Endothelial cell of umbilical vein (primary cell): ENCODE results near the gene PRKAA1. TPM values are rescaled to one million over a fixed set of nuclear protein-coding genes. Genes with fewer than 3 reads are reported as not detected.
"Not testable (repeated sequence)": the region's sequence is repeated elsewhere in the genome, so short reads cannot be mapped to it uniquely, and the experiment has no call there.

Experiments
- BruUV-seq: library from RNA; stranded (reverse); fragments of 400-500 nt; replicated peaks from 2 replicates; lab custom pipeline; 2021; lab: Mats Ljungman, UMichigan
- CTCF ChIA-PET: fragments of 300-600, 350-600 bp; sonication (Branson Sonifier 250); formaldehyde crosslinking; loops from one replicate; lab custom pipeline; 2021; ENCODE audit warnings: antibody characterized with exemption, inconsistent platforms; lab: Charles Lee
- POLR2A ChIA-PET: fragments of 300-600, 350-600 bp; sonication (Branson Sonifier 250); formaldehyde crosslinking; loops from one replicate; lab custom pipeline; 2021; ENCODE audit warnings: antibody characterized with exemption, inconsistent platforms; lab: Charles Lee
- DNase-seq: peaks from one replicate; pipeline ENCODE4 v3.0.0-alpha.2; 2011; ENCODE audit warnings: low read depth, low spot score
- FAIRE-seq: peaks from 2 replicates; lab custom pipeline; 2011; peaks lifted over from hg19 to GRCh38; lab: Jason Lieb, UNC
- H2AFZ ChIP-seq: 2 replicates; pipeline ENCODE4 v1.6.0; 2012; ENCODE audit warnings: low read depth, low read length, control low read depth, inconsistent platforms
- H3K27ac ChIP-seq: 2 replicates; pipeline ENCODE4 v1.5.1; 2011; ENCODE audit warnings: low read depth, mild to moderate bottlenecking, control low read depth, low read length, moderate library complexity; ENCODE audit not compliant: insufficient read depth
- H3K27me3 ChIP-seq, 2 experiments: 2 replicates each; pipeline versions ENCODE4 v1.6.0 to v1.6.1; 2011; ENCODE audit warnings: low read length in 2 of 2, mixed read lengths in 1 of 2; ENCODE audit not compliant: control insufficient read depth in 2 of 2, insufficient read depth in 2 of 2
- H3K36me3 ChIP-seq, 2 experiments: 2 replicates in 1 of 2; 3 replicates in 1 of 2; pipeline ENCODE4 v1.5.1; 2011; ENCODE audit warnings: low read length in 2 of 2, mild to moderate bottlenecking in 1 of 2, moderate library complexity in 1 of 2; ENCODE audit not compliant: control insufficient read depth in 2 of 2, insufficient read depth in 2 of 2; ENCODE audit errors: extremely low read depth in 1 of 2
- H3K4me1 ChIP-seq: 3 replicates; pipeline ENCODE4 v1.5.1; 2011; ENCODE audit warnings: mild to moderate bottlenecking, low read length; ENCODE audit not compliant: control insufficient read depth, insufficient read depth; ENCODE audit errors: extremely low read depth
- H3K4me2 ChIP-seq: 2 replicates; pipeline ENCODE4 v1.6.1; 2011; ENCODE audit warnings: low read length, control low read depth, mixed read lengths; ENCODE audit not compliant: insufficient read depth
- H3K4me3 ChIP-seq, 3 experiments: fragments of 200-600 bp in 1 of 3; sonication (generic), shearing (Covaris generic) in 1 of 3; replicated peaks in 1 of 3; 2 replicates each; pipeline ENCODE4 v1.5.1; 2011 to 2016; ENCODE audit warnings: control low read depth in 3 of 3, low read length in 3 of 3, mild to moderate bottlenecking in 2 of 3, inconsistent platforms in 1 of 3, low read depth in 1 of 3, moderate library complexity in 1 of 3; ENCODE audit not compliant: insufficient read depth in 1 of 3
- H3K79me2 ChIP-seq: 2 replicates; pipeline ENCODE4 v1.6.0; 2012; ENCODE audit warnings: low read length, inconsistent platforms; ENCODE audit not compliant: control insufficient read depth, insufficient read depth
- H3K9ac ChIP-seq: replicated peaks from 2 replicates; pipeline ENCODE3; 2011; ENCODE audit warnings: low read length, control low read depth; ENCODE audit not compliant: insufficient read depth; ENCODE audit errors: extremely low read depth
- H3K9me1 ChIP-seq: replicated peaks from 3 replicates; pipeline ENCODE4 v1.6.0; 2011; ENCODE audit warnings: mild to moderate bottlenecking, low read length; ENCODE audit not compliant: control insufficient read depth, insufficient read depth; ENCODE audit errors: extremely low read depth
- H3K9me3 ChIP-seq: replicated peaks from 2 replicates; pipeline ENCODE4 v1.5.1; 2012; ENCODE audit warnings: low read length, inconsistent platforms; ENCODE audit not compliant: control insufficient read depth, insufficient read depth
- H4K20me1 ChIP-seq: replicated peaks from 2 replicates; pipeline ENCODE3; 2011; ENCODE audit warnings: mild to moderate bottlenecking, low read length; ENCODE audit not compliant: control insufficient read depth, insufficient read depth; ENCODE audit errors: extremely low read depth
- FOS ChIP-seq: IDR thresholded peaks from 2 replicates; pipeline ENCODE4 v1.6.1; 2011; ENCODE audit warnings: mild to moderate bottlenecking, low read length, moderate library complexity, borderline replicate concordance; ENCODE audit not compliant: insufficient read depth
- POLR2A ChIP-seq: IDR thresholded peaks from 2 replicates; pipeline ENCODE4 v1.6.1; 2012; ENCODE audit warnings: low read depth, mild to moderate bottlenecking, control low read depth, low read length
- POLR2AphosphoS5 ChIP-seq: IDR thresholded peaks from 2 replicates; pipeline ENCODE4 v1.6.1; 2012; ENCODE audit warnings: low read depth, mild to moderate bottlenecking, control low read depth, low read length, moderate library complexity; ENCODE audit not compliant: insufficient read depth
- dilution Hi-C: fragments of 300-500 bp; cut with MboI; formaldehyde crosslinking; loops from one replicate; pipeline ENCODE4 v1.15.0; 2019; ENCODE audit warnings: low sequenced_read_pairs; ENCODE audit not compliant: extremely low pct_ligation_motif_present
- intact Hi-C: fragments of 100-400 bp; cut with micrococcal nuclease; formaldehyde crosslinking; loops from one replicate; pipeline ENCODE4 v1.10.0; 2022
- polyA plus RNA-seq, 4 experiments: library from polyadenylated mRNA; depleted of rRNA in 3 of 4; stranded (reverse) in 3 of 4; unstranded in 1 of 4; fragments of >200 nt; gene quantifications; 2 replicates each; pipeline versions ENCODE4 v1.2.1 to v1.2.3, GENCODE V29; 2011 to 2012; ENCODE audit warnings: missing spikeins in 1 of 4
- total RNA-seq: library from RNA; stranded (reverse); gene quantifications from 2 replicates; pipeline ENCODE4 v1.2.3, GENCODE V29; 2021
- TF ChIP-seq, protein P1 (sequence below): IDR thresholded peaks from 2 replicates; pipeline ENCODE4 v1.6.1; 2011; ENCODE audit not compliant: insufficient read depth, insufficient read length

The PRKAA1 gene
- total and polyA plus RNA-seq, 2 donors (not counting 3 experiments of a cell fraction or from before 2014, with no cell fraction given): 37.0 to 83.5 TPM

DNA sequence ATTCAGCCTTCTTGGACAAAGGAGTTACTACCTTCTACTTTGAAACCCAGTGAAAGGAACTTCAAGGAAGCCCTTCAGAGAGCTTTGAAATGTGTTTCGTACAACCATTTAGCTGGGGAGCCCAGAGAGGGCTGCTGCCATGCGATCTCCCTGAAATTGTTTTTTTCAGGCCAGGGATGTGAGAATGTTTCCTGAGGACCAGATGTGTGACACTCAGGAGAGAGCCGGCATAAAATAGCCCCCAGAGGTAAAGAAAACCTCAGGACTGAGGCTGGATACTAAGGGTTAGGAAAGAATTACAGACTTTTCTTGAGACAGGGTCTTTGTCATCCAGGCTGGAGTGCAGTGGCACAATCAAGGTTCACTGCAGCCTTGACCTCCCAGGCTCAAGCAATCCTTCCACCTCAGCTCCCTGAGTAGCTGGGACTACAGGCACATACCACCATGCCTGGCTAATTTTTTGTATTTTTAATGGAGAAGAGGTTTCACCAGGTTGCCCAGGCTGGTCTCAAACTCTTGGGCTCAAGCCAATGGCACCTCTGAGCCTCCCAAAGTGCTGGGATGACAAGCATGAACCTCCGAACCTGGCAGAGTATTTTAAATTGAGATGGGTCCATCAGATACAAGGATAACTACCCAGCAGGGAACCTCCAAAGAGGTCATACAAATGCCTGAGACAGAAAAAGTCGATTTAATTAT lies 28.5 kb upstream of the PRKAA1 start:
- Histone ChIP-seq H3K27me3 (no peaks in the 10 kb centered on the region), H3K4me1 (peaks cover 2% of the 10 kb centered on the region), H3K9ac (no peak overlapping the region), H3K4me3 (no peak overlapping the region), H3K27ac (no peak overlapping the region), H3K36me3 (peaks cover 24 to 32% of the 10 kb centered on the region in 2 experiments), H3K9me1 (no peaks in the 10 kb centered on the region), H3K4me2 (no peak overlapping the region), H3K79me2 (peaks cover 25% of the 10 kb centered on the region), H3K9me3 (no peaks in the 10 kb centered on the region), H2AFZ (no peak overlapping the region), H4K20me1 (no peaks in the 10 kb centered on the region)
- intact Hi-C loops: no loop called here
- no peak for FAIRE-seq
- ChIA-PET POLR2A (interaction anchor here (1.4 to 2.1 kb wide), 2 partner anchors 17 to 28 kb away, joined by 3 to 6 read pairs; partner anchors contain the start of gene PRKAA1), CTCF (no interaction called here)
- no peak for TF ChIP-seq FOS
- TF ChIP-seq, protein P1, sequence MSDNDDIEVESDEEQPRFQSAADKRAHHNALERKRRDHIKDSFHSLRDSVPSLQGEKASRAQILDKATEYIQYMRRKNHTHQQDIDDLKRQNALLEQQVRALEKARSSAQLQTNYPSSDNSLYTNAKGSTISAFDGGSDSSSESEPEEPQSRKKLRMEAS: no peak
- TF ChIP-seq POLR2AphosphoS5: peak; percentile 24
- TF ChIP-seq POLR2A: no peak
- no peak for DNase-seq
- no TSS peak for BruUV-seq
- dilution Hi-C loops: no loop called here

DNA sequence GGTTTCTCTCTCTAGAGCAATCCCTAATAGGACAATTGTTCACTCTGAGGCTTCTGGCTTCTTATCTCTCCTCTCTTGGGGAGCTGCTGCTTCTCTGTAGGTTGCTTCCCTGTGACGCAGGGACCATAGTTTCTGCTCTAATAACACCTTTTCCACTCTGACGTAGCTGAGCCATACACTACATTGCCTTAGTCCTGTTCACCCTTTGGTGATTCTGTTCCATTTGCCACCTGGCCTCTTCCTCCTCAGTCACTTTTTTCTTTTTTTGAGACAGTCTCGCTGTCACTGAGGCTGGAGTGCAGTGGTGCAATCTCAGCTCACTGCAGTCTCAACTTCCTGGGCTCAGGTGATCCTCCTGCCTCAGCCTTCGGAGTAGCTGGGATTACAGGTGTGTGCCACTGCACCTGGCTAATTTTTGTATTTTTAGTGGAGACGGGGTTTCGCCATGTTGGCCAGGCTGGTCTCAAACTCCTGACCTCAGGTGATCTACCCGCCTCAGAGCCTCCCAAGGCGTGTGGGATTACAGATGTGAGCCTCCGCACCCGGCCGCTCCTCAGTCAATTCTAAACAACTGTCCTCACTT lies 27.4 kb upstream of the PRKAA1 start:
- CTCF ChIA-PET, H3K27ac ChIP-seq, H3K9me1 ChIP-seq, H2AFZ ChIP-seq, H4K20me1 ChIP-seq, H3K4me3 ChIP-seq, H3K9me3 ChIP-seq, H3K9ac ChIP-seq, H3K4me2 ChIP-seq, intact Hi-C loops, H3K4me1 ChIP-seq, dilution Hi-C loops, DNase-seq, BruUV-seq, POLR2A ChIA-PET, H3K27me3 ChIP-seq: not testable (repeated sequence)
- peak; percentile 43 for FAIRE-seq
- Histone ChIP-seq H3K36me3 (peaks cover 20 to 26% of the 10 kb centered on the region in 2 experiments), H3K79me2 (peaks cover 16% of the 10 kb centered on the region)
